HG02884 (cell line): ENCODE measurements around the gene NDUFB1.

Source experiments
- ATAC-seq: cut with Tn5 transposase; IDR thresholded peaks from one replicate; pipeline ENCODE4 v1.9.1; 2021; ENCODE audit warnings: mild to moderate bottlenecking, moderate library complexity; ENCODE audit not compliant: unreplicated experiment

Gene NDUFB1

DNA sequence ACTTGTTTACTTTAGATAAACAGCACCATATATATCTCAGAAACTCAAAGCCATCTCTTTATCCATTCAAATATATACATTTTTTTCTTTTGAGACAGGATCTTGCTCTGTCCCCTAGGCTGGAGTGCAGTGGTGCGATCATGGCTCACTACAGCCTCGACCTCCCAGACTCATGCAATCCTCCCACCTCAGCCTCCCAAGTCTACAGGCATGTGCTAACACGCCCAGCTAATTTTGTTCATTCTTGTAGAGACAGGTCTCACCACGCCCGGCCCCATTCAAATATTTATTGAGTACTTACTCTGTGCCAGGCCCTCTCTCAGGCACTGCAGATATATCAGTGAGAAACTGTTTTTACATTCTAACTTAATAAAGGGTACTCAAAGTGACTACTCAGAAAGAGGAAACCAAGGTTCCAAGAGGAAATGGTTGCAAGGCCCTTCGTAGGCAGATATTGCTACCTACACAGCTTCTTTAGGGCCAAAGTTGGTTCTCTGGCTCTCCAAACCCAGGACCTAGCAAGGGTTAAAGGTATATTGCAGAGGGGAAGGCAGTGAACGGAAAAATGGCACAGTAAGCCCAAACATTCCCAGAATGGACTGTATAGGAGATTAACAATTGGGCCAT is 18.0 kb downstream of the NDUFB1 start:
- no peak for ATAC-seq

DNA sequence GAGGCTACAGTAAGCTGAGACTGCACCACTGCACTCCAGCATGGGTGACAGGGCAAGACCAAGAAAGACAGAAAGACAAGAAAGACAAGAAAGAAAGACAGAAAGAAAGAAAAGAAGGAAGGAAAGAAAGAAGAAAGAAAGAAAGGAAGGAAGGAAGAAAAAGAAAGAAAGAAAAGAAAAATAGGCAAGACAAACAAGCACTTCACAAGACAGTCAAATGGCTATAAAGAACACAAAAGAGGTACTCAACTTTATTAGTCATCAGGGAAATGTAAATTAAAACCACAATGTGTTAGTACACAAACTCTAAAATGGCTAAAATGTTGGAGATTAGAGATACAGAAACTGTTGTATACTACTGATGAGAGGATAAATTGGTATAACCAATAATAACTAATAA is 21.7 kb downstream of the NDUFB1 start:
- ATAC-seq = no peak

DNA sequence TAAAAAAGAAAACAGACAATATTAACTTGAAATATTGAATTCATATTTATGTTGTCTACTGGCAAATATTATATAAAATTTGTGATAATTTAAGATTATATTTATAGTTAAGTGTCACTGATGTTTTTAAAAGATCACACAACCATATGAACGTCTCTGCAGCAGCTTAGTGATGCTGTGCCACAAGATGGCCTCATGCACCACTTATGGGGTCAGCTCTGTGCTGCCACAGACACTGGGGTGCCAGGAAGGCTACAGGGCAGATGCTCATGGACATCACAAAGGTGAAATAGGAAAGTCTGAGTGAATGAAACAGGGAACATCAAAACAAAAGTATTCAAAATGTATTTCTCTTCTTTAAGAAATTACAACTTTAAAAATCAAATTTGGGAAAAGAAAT is 28.2 kb downstream of the NDUFB1 start:
- ATAC-seq = no peak

DNA sequence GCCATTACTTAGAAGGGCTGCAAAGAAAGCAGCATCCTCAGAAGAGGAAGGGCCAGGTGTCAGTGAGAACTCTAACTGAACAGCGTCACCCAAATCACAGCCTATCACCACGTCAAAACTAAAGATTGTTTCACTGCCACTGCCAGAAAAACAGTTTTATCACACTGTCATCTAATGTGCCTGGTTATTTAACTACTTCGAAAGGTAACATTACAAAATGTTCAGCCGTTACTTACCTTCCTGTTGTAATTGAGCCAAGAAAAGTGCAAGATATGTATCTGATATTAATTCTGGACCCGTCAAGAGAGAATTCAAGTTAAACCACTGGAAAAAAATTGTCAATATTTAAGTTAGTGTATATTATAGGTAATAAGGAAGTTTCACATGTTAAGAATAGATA is 33.0 kb downstream of the NDUFB1 start:
- no peak for ATAC-seq

DNA sequence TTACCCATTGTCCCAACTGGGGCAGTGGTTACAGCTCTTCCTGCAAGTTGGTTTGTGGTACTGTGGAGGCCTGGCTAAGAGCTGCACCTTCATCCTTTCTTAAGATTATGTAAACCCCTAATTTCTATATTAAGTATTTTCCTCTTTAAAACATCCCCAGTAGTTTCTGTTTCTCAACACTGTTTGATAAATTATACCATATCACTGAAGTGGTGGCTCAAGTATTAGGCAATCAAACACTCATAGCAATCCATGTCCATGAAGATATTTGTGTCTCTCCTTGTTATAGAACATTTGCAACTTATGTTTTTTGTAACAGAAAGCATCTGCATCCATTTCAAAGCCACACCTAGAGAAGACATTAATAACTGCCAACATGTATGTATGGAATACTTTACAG is 47.0 kb downstream of the NDUFB1 start:
- no peak for ATAC-seq
